ENCODE measurements around the gene ANKRD33.

The ANKRD33 gene

DNA sequence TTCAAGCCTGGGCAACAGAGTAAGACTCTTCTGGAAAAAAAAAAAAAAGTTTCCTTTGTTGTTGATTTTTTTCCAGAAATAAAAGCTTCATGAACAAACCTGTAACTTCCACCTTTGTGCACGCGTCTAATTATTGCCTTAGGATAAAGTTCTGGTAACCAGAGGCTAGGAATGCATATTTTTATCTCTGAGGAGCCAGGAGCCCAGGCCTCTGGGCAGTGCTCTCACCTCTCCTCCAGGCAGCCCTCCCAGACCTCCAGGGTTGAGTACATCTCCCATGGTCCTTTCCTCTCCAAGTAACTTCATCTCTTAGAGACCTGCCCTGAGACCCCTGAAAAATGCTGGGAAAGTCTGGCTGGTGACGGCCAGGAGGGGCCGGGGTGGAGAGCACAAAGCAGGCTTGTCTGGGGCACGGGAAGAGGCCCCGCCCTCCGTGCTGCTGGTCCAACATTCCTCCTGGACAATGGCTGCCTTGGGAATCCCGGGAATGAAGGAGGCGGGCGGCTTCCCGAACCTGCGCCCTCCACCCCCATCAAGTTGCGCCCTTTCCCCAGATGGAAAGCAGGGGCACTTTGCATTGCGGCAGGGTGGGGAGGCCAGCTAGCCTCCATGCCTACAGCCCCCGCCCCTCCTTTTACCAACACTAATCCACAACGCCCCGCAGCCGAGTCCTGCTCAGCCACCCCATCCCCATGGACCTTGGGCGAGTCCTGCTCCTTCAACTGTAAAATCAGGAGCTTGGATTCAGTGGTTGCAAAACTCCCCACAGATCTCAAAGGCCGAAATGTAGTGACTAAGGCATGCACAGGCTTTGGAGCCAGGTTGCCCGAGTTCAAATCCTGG lies 32.1 kb upstream of the ANKRD33 start:
- DNase-seq (ENCODE audit: extremely low read depth in 1 of 2, low read depth in 1 of 2), result no peak

DNA sequence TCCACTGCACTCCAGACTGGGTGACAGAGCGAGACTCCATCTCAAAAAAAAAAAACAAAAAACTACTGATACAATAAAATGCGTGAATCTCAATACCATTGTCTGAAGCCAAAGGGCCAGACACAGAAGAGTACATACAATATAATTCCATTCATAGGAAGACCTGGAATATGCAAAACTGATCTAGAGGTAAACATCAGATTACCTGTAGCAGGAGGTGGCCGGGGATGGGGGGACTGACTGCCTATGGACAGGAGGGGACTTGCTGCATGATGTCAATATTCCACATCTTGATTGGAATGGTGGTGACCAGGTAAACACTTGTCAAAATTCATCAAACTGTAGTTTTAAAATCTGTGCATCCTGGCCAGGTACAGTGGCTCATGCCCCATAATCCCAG lies 26.9 kb upstream of the ANKRD33 start:
- no peak for DNase-seq (ENCODE audit: extremely low read depth in 1 of 2, low read depth in 1 of 2)

DNA sequence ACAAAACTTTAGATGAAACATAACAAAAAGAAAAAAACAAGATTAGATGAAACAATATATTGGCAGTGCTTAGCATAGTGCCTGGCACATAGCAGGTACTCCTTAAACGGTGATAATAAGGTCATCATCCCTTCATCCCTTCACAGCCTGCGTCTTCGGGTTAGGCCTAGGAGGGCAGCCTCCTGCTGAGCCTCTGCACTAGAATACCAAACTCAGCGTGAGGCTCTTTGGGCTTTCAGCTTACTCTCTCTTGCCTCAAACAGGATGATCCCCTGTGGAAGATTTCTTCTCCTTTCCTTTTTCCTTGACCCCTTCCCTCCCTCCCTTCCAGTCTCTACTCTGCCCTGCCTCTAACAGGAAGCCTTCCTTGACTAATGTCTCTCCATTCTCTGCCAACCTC lies 25.0 kb upstream of the ANKRD33 start:
- no peak for DNase-seq (ENCODE audit: extremely low read depth in 1 of 2, low read depth in 1 of 2)

DNA sequence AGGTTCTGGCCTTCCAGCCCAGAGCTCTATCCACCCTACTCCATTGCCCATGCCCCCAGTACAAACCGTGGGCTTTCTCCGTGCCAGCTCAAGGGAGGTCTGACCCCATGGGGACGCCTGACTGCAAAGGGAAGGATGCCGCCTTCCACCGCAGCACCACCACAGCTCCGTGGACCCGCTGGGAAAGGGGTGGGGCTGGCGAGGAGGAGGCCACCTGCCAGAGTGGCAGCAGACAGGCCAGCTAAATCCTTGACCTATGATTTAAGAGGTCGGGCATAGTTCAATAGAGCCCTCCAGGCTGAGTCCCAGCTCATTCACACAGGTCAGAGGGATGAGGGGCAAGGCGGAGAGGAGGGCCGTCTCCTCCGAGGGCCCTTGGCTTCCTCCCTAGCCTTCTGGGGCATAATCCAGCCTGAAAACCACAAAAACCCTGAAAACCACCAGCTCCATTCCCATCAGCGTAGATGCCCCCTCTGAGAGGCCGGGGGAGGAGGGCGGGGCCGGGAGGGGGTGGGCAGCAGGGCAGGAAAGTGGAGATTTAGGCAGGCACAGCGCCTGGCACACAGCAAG lies 24.5 kb upstream of the ANKRD33 start:
- no peak for DNase-seq (ENCODE audit: extremely low read depth in 1 of 2, low read depth in 1 of 2)

DNA sequence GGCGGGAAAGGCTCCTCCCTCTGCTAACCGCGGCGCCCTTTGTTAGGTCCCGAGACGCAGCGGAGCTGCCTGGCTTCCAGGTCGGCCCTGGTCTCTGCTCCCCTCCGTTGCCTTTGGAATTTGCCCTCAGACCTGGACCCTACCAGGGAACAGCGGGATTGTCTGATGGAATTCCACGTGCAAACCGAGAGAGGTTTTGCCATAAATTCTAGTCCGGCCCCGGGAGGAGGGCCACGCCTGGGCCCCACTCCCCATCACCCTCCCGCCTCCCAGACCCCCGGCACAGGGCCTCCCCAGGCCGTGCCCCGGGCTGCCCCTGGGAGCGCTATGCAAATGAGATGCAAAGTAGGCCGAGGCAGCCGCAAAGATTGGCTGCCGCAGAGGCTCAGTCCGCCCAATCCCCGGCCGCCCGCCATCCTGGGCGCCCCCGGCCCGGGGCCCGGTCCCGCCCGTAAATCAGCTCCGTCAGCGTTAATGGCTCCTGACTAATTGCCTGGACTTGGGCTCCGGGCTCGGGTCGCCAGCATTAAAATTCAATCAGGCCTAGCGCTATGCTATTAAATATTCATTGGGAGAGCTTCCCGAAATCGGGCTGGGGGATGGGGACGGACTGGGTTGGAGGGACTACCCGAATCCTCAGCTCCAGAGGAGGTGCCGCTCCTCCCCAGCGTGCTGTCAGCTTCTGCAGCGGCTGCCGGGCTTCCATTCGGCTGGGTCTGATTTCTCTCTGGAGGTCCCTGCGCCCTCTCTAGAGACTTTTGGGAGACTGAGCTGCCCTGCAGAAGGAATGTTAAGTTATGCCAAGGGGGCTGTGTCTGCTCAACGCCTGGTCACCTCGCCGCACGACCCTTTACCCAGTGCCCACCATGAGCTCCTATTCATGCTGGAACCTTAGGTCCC lies 23.7 kb upstream of the ANKRD33 start:
- DNase-seq (ENCODE audit: extremely low read depth in 1 of 2, low read depth in 1 of 2), result no peak

DNA sequence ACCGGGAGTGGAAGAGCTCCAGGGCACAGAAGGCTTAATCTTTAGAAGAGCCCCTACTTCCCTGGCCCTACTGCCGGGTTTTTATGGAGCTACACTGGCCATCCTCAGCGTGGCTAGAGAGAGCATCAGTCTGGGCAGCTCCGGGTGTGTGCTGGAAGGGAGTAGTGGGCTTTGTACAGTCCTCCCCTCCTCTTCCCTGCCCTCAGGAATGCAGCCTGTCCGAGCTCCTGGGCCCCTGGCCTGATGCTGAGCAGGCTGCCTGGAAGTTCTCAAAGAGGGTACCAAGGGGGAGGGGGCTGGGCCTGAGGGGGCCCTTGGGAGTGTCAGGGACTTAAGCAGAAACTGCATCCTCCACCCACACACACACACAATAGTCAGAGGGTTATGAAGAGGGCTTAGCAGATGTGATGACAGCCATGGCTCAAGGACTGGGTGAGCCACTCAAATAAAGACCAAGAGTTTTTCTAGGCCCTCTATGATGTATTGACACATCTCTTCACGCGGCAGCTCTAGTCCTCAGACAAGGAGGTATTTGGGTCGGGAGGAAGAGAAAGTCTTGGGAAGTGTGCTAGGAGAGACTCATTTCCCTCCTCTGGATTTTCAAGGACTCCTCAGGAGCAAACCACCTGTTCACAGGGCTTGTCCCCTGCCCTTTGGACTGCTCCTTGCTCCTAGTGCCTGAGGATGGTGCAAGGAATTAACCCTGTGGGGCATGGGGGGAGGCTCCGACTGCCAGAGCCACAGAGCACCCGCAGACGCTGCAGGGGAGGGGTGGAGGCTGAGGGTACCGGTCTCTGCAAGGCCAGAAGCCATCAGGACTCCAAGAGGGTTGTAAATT lies 22.9 kb upstream of the ANKRD33 start:
- no peak for DNase-seq (ENCODE audit: extremely low read depth in 1 of 2, low read depth in 1 of 2)

DNA sequence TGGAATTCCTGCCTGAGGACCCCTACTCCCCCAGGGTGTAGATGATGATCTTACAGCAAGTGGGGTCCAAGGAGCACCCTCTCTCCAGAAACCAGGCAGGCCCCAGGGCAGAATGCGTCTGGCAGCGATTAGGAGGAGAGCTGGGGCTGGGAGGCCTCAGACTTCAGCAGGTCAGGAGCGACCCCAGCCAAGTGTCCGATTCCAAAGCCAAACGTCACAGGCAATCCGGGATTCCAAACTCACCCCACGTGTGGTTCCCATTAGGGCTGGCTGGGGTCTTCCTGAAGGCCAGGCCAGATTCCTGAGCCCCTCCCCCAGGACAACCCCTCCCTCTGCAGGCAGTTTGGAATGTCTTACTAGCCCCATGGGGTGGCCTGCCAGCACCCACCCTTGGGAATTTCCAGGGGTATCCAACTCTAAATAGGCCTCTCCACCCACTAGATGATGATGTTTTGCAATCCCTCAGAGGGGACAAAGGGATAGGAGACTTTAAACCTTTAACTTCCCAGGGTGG lies 22.1 kb upstream of the ANKRD33 start:
- no peak for DNase-seq (ENCODE audit: extremely low read depth in 1 of 2, low read depth in 1 of 2)

DNA sequence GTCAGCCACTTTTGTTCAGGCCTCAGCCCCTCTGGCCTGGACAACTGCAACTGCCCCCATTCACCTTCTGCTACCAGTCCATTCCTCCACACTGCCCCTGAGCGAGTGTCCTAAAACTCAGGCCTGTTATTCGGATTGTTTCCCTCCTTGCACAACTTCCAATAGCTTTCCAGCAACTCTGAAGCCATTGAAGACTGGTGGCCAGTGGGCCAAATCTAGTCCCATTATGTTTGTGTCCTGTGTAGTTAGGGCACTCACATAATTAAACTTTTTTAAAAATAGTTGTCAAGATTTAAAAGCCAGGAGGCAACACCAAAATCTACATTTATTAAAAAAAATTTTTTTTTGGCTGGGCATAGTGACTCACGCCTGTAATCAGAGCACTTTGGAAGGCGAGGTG lies 21.6 kb upstream of the ANKRD33 start:
- no peak for DNase-seq (ENCODE audit: extremely low read depth in 1 of 2, low read depth in 1 of 2)

DNA sequence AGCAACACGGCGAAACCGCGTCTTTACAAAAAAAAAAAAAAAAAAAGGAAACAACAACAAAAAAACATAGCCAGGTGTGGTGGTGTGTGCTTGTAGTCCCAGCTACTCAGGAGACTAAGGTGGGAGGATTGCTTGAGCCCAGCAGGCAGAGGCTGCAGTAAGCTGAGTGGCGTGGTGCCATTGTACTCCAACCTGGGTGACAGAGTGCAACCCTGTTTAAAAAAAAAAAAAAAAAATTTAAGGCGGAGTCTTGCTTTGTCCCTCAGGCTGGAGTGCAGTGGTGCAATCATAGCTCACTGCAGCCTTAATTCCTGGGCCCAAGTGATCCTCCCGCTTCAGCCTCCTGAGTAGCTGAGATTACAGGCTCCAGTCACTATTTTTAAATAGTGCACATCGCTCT lies 21.1 kb upstream of the ANKRD33 start:
- DNase-seq (ENCODE audit: extremely low read depth in 1 of 2, low read depth in 1 of 2), result no peak

DNA sequence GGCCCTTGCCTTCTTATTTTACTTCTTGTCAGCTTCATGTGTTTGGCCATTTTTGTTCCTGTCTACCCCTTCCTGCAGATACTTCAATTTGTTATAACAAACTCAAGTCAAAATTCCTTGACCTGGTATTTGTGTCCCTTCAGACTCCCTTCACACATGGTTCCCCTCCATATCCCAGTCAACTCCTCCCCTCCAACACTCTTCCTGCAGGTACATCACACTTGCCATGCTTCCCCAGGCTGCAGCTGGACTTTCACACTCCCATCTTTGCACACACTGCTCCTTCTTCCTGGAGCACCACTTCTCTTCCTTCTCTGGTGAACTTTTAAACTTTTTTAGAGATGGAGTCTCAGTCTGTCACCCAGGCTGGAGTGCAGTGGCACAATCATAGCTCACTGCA lies 20.5 kb upstream of the ANKRD33 start:
- DNase-seq (ENCODE audit: extremely low read depth in 1 of 2, low read depth in 1 of 2), result no peak

DNA sequence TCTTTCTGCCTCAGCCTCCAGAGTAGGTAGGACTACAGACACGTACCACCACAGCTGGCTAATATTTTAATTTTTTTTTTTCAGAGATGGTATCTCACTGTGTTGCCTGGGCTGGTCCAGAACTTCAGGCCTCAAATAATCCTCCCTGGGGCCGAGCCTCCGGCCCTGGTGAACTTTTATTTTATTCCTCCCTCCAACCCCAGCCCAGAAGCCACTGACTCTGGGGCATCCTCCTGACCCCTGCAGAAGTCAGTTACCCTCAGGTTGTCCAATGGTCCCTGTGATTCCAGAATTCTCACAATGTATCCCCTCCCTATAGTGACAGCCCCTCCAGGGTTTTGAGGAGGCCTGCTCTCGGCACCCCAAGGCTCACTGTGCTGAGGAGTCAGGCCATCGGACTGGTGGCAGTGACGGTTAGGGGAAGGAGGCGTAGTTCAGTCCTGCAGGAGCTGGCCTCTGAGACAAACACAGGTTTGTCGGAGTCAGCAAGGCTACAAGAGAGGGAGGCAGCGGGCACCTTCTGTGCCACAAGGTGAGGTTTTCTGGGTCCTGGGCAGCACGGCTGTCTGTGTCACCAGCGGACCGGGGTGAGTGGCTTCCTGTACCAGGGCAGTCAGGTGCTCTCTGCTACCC lies 20.0 kb upstream of the ANKRD33 start:
- no peak for DNase-seq (ENCODE audit: extremely low read depth in 1 of 2, low read depth in 1 of 2)

DNA sequence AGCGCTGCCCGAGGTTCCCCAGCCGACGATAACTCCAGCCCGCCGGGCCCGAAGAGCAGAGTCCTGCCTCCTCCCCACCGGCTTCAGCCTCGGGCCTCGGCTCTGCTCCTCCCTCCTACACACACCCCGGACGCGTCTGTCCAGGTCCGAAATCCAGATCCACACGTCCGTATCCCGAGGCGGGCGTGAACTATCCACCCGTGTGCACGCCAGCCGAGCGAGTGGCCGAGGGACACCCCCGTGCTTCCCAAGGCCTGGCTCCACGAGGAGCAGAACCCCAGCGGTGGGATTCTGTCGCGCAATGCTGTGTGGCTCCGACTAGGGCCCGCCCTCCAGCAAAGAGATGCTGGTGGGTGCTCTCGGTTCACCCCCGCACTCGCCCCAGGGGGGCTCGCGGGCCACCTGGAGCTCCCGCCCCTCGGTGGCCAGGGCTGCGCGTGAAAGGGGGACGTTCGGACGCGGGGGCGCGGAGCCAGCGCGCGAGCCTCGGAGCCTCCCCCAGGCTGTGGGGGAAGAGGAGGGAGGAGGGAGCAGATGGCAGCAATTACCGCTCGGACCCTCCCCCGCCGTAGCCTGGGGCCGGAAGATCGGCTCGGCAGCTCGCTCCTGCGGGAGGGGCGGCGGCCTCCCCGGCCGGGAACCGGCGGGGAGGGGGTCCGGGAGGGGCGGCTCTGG lies 18.9 kb upstream of the ANKRD33 start:
- no peak for DNase-seq (ENCODE audit: extremely low read depth in 1 of 2, low read depth in 1 of 2)

DNA sequence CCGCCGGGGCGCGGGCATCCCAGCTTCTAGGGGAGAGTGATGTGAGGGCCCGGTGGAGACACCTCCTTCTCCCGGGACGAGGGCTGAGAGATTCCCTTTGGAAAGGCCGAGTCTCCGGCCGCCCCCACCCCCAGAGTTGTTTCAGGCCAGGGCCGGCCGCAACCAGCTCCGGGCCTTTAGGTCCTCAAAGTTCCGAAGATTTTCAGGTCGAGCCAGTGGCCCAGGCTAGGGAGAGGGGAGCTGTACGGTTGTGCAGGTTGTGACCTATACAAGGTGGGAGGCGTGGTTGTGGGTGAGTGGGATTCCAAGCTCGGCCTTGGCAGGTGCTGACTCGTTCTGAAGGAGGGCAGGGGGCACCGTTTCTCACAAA lies 18.4 kb upstream of the ANKRD33 start:
- no peak for DNase-seq (ENCODE audit: extremely low read depth in 1 of 2, low read depth in 1 of 2)

DNA sequence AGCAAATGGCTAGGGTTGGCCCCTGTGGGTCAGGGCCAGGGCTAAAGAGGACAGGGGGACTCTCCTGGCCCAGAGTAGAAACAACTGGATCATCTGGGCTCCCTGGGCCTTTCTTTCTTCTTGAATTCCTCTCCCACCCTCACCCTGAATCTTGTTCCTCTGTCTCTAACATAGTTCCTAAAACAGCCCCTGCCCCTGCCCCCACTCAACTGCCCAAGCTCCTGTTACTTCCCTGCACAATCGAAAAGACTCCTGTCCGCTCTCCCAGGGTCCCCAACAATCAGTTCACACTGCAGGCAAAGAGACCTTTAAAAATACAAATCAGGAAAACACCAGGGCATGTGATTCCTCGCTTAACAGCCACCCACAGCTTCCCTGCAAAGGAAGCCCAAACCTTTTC lies 18.0 kb upstream of the ANKRD33 start:
- no peak for DNase-seq (ENCODE audit: extremely low read depth in 1 of 2, low read depth in 1 of 2)

DNA sequence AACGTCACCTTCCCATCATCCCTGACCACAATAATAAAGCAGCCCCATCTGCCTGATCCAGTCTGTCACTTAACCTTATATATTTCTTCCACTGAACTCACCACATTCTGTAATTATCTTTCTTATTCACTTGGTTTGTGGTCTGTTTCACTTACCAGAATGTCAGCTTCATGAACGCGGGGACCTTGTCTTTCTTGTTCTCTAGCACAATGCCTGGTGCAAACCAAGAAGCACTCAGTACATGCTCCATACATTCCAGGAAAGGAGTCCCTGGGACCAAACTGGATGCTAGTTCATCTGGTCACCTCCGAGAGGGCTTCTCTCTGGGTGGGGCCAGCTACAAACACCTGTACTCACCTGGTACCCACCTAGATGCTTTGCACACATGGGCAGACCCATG lies 17.4 kb upstream of the ANKRD33 start:
- no peak for DNase-seq (ENCODE audit: extremely low read depth in 1 of 2, low read depth in 1 of 2)

DNA sequence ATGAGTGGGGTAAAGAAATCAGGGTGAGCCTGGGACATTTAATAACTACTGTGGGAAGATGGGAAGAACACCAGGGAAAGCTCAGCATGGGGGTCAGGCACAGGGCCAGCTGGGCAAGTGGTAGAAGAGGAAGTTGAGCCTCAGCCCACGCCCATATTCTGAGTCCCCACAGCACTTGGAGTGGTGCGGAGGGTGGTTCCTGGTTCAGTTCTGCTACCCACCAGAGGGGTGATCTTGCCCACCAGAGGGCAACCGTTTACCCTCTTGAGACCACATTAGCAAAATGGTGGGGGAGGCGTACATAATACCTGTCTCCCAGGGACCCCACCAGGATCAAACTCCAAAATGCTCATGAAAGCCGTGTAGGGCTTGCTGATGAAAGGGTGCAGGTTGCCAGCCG lies 16.8 kb upstream of the ANKRD33 start:
- DNase-seq (ENCODE audit: extremely low read depth in 1 of 2, low read depth in 1 of 2), result no peak

DNA sequence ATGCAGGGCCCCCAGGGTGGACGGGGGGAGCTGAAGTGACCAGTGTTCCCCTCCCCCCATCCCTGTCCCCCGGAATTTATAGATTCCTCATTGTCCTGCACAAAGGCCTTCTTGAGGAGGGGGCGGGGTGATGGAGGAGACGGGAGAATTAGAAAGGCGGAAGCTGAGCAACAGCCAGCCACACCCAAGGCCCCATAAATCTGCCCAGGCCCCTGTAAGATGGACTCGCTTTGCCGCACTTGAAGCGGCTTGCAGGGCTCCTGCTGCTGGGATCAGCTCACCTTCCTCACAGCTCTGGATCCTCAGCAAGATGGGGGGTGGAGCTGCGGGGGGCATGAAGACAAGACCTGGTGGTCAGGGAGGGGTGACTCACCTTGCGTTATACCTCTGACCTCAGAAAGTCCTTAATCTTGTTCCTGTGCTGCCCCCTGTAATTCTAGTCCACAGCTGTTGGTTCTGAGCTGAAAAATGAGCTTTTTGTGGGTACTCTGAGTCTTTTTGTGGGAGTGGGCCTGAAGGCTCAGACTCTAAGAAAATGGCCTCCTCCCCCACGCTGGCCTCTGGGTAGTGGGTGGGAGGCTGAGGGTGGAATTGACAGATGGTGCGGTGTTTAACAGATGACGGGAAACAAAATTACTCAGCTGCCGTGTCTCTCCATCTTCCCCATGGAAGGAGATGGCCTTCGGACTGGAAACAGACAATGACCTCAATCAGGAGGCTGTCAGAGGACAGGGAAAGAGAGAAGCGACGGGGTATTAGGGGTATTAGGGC lies 15.8 kb upstream of the ANKRD33 start:
- no peak for DNase-seq (ENCODE audit: extremely low read depth in 1 of 2, low read depth in 1 of 2)

DNA sequence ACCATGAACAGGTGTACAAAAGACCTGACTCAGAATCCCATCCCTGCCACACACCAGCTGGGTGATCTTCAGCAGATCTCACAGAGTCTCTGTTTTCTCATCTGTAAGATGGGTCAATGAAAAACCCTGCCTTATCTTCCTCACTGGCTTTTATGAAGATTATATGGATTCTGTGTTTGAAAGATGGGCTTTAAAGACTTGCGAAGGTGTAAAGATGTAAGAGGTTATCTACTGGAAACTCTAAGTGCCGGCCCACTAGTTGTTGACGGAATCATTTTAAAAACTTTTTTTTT lies 15.3 kb upstream of the ANKRD33 start:
- no peak for DNase-seq (ENCODE audit: extremely low read depth in 1 of 2, low read depth in 1 of 2)
